ENCODE results near the gene WWOX. TPM values are rescaled to one million over a fixed set of nuclear protein-coding genes. Genes with fewer than 3 reads are reported as not detected.

The WWOX gene
- polyA plus RNA-seq, 1 donor (not counting 4 experiments of a cell fraction or from before 2014, with no cell fraction given): 5.1 TPM

- dilution Hi-C loops (cut with MboI; ENCODE audit: extremely low pct_ligation_motif_present, low sequenced_read_pairs): no loop called here
- H3K9me3 ChIP-seq (ENCODE audit: control insufficient read depth, low read depth, low read length): no peaks in the 10 kb centered on the region
- no peaks in the 10 kb centered on the region for H3K9me1 ChIP-seq (ENCODE audit: control insufficient read depth, extremely low read depth, insufficient read depth, low read length)
- TF ChIP-seq, protein P1, sequence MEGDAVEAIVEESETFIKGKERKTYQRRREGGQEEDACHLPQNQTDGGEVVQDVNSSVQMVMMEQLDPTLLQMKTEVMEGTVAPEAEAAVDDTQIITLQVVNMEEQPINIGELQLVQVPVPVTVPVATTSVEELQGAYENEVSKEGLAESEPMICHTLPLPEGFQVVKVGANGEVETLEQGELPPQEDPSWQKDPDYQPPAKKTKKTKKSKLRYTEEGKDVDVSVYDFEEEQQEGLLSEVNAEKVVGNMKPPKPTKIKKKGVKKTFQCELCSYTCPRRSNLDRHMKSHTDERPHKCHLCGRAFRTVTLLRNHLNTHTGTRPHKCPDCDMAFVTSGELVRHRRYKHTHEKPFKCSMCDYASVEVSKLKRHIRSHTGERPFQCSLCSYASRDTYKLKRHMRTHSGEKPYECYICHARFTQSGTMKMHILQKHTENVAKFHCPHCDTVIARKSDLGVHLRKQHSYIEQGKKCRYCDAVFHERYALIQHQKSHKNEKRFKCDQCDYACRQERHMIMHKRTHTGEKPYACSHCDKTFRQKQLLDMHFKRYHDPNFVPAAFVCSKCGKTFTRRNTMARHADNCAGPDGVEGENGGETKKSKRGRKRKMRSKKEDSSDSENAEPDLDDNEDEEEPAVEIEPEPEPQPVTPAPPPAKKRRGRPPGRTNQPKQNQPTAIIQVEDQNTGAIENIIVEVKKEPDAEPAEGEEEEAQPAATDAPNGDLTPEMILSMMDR (optimal IDR thresholded peaks at IDR 0.05 in 1 of 3, IDR thresholded peaks at IDR 0.05 in 1 of 3, conservative IDR thresholded peaks at IDR 0.05 in 1 of 3; ENCODE audit: extremely low read depth in 1 of 3, insufficient read depth in 2 of 3, low read length in 3 of 3): no peak
- no peak for TF ChIP-seq EZH2 (IDR thresholded peaks at IDR 0.05; ENCODE audit: low read length)
- H4K20me1 ChIP-seq (ENCODE audit: control insufficient read depth, extremely low read depth, insufficient read depth, low read length): no peaks in the 10 kb centered on the region
- no peaks in the 10 kb centered on the region for H3K4me1 ChIP-seq (ENCODE audit: control insufficient read depth, extremely low read depth, insufficient read depth, low read length)
- no peaks in the 10 kb centered on the region for H3K27me3 ChIP-seq (ENCODE audit: control insufficient read depth, extremely low read depth, insufficient read depth, low read length)
- DNase-seq (ENCODE audit: low read depth, low spot score) (no peak), FAIRE-seq (no peak)
- no peak overlapping the region for H3K4me3 ChIP-seq (ENCODE audit: control insufficient read depth in 2 of 3, extremely low read depth in 1 of 3, insufficient read depth in 2 of 3, low read depth in 1 of 3, low read length in 3 of 3)
- no peak overlapping the region for H2AFZ ChIP-seq (ENCODE audit: control insufficient read depth, low read length)
- H3K4me2 ChIP-seq (ENCODE audit: control insufficient read depth, extremely low read depth, insufficient read depth, low read depth, low read length): no peak overlapping the region
- H3K79me2 ChIP-seq (ENCODE audit: control insufficient read depth, insufficient read depth, low read length): no peaks in the 10 kb centered on the region
- no peak overlapping the region for H3K9ac ChIP-seq (ENCODE audit: control insufficient read depth, extremely low read depth, insufficient read depth, low read length)
- H3K27ac ChIP-seq (ENCODE audit: control insufficient read depth, insufficient read depth, low read length): no peak overlapping the region
- H3K36me3 ChIP-seq (ENCODE audit: control insufficient read depth in 2 of 2, extremely low read depth in 1 of 2, insufficient read depth in 2 of 2, low read length in 2 of 2): no peaks in the 10 kb centered on the region
These were observed 796.8 kb downstream of the WWOX start for GRCh38 chr16:78896280-78896679.

DNA sequence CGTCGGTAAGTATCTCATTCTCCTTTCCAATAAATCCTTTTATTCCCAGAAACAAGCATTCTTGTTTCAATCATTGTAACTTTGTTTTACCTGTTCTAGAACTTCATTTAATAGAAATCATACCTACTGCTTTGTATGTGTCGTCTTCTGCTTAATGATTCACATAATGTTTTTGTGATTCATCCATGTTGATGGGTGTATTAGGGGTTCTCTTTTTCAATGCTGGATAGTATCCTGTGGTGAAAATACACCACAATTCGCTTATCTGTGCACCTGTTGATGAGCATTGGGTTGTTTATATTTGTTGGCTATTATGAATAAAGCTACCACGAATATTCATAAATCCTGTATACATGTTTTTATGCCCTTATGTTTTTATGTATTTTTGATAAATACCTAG, 797.8 kb downstream of the WWOX start:
- TF ChIP-seq EZH2 (IDR thresholded peaks at IDR 0.05; ENCODE audit: low read length): no peak
- TF ChIP-seq, protein P1 (optimal IDR thresholded peaks at IDR 0.05 in 1 of 3, IDR thresholded peaks at IDR 0.05 in 1 of 3, conservative IDR thresholded peaks at IDR 0.05 in 1 of 3; ENCODE audit: extremely low read depth in 1 of 3, insufficient read depth in 2 of 3, low read length in 3 of 3): no peak
- no peaks in the 10 kb centered on the region for H3K9me3 ChIP-seq (ENCODE audit: control insufficient read depth, low read depth, low read length)
- H2AFZ ChIP-seq (ENCODE audit: control insufficient read depth, low read length): no peak overlapping the region
- no peak overlapping the region for H3K9ac ChIP-seq (ENCODE audit: control insufficient read depth, extremely low read depth, insufficient read depth, low read length)
- H3K36me3 ChIP-seq (ENCODE audit: control insufficient read depth in 2 of 2, extremely low read depth in 1 of 2, insufficient read depth in 2 of 2, low read length in 2 of 2): no peaks in the 10 kb centered on the region
- H3K27ac ChIP-seq (ENCODE audit: control insufficient read depth, insufficient read depth, low read length): no peak overlapping the region
- H3K79me2 ChIP-seq (ENCODE audit: control insufficient read depth, insufficient read depth, low read length): no peaks in the 10 kb centered on the region
- H3K4me1 ChIP-seq (ENCODE audit: control insufficient read depth, extremely low read depth, insufficient read depth, low read length): no peaks in the 10 kb centered on the region
- no peak overlapping the region for H3K4me3 ChIP-seq (ENCODE audit: control insufficient read depth in 2 of 3, extremely low read depth in 1 of 3, insufficient read depth in 2 of 3, low read depth in 1 of 3, low read length in 3 of 3)
- DNase-seq (ENCODE audit: low read depth, low spot score): no peak
- no peak for FAIRE-seq
- no peaks in the 10 kb centered on the region for H3K27me3 ChIP-seq (ENCODE audit: control insufficient read depth, extremely low read depth, insufficient read depth, low read length)
- H4K20me1 ChIP-seq (ENCODE audit: control insufficient read depth, extremely low read depth, insufficient read depth, low read length): no peaks in the 10 kb centered on the region
- no peaks in the 10 kb centered on the region for H3K9me1 ChIP-seq (ENCODE audit: control insufficient read depth, extremely low read depth, insufficient read depth, low read length)
- dilution Hi-C loops (cut with MboI; ENCODE audit: extremely low pct_ligation_motif_present, low sequenced_read_pairs): no loop called here
- no peak overlapping the region for H3K4me2 ChIP-seq (ENCODE audit: control insufficient read depth, extremely low read depth, insufficient read depth, low read depth, low read length)

Measured in keratinocyte (primary cell).